Activated CD8-positive, alpha-beta memory T cell treated with anti-CD3 and anti-CD28 coated beads, Interleukin-2, amount 50 U/mL, for 1 hour (primary cell): ENCODE measurements around the gene DHCR7.

Source experiments
- DNase-seq: peaks from one replicate; pipeline ENCODE4 v3.0.0-alpha.2; 2020; ENCODE audit errors: extremely low read depth

DHCR7 gene

DNA sequence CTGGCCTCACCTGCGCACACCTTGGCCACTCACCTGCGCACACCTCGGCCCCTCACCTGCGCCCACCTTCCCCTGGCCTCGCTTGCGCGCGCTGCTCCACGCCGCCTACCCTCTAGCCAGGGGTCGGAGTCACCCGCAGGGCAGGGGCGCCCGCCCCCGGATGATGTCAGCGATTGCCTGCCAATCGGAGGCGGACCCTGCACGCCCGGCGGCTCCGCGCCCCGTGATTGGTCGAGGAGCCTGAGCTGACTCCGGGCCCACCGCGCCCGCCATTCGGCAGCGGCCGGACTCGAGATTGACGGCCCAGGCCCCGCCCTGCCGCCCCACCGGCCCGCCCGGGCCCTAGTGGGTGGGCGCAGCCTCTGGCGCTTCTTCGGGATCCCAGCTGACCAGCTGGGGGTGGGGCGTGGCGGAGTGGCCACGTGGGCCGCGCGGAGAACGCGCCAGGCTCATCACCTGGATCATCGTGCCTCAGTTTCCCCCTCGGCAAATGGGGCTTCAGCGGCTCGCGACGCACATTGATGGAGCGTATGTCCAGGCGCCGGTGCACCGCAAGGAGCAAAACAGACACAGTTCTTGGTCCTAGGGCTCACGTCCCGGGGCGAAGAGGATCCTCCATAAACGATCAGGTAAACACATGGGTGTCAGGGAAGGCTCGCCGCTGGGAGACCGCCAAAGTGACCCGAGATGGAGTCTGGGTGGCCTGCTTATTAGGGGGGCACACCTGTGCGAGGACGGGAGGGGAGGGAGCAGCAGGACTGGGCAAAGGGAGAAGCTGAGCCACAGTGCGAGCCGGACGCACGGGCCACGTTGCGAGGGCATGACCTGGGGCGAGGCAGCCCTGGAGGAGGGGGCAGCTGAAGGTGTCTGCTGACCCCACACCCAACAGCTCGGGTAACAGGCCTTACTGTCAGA lies at the start of gene DHCR7:
DHCR7 (minus strand) TSS at position 137 of the 915 bp plus-strand sequence. CDS start 3,441 bp downstream, outside the sequence.
- DNase-seq: peak; percentile 73

GRCh38 chr11:71496421-71496820 lies 48.2 kb upstream of the DHCR7 start:
- DNase-seq: no peak

GRCh38 chr11:71495286-71496230 lies 47.4 kb upstream of the DHCR7 start:
- DNase-seq: no peak

DNA sequence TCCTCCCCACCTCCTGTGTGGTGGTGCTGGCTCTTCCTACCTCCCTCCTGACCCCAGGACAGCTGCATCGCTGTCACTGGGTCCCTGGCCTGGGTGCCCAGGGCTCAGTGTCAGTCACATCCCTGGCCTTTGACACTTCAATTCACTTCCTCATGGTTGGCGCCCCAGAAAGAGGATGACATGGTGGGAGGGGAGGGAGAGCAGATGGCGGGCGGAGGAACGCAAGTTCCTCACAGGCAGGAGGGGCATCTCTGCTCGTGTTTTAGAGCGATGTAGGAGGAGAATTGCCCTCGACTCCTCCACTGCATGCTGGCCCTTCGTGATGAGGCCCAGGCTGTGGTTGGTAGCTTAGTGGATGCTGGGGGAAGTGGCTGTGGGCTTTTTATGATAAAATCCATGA lies 43.7 kb upstream of the DHCR7 start:
- DNase-seq: no peak

DNA sequence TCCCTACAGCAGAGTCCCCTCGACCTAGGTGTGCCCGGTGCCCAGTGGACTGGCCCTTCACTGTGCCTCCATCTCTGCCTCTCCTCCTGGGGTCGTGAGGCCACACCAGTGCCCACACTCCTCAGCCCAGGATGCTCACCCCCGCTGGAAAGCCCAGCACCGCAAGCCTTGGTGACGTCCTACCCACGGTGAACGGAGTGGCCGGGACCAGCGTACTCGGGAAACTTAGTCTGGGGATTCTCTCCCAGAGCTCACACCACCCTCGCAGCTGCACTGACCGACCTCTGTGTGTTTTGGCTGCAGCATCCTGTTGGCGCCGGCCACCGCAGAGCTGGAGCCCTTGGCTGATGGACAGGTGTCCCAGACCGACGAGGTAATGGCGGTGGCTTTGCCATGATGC lies 43.3 kb upstream of the DHCR7 start:
- DNase-seq: no peak

- DNase-seq: no peak
These were observed 42.7 kb upstream of the DHCR7 start for GRCh38 chr11:71490731-71491390.

- DNase-seq: no peak
These were observed 42.0 kb upstream of the DHCR7 start for GRCh38 chr11:71490044-71490730.

DNA sequence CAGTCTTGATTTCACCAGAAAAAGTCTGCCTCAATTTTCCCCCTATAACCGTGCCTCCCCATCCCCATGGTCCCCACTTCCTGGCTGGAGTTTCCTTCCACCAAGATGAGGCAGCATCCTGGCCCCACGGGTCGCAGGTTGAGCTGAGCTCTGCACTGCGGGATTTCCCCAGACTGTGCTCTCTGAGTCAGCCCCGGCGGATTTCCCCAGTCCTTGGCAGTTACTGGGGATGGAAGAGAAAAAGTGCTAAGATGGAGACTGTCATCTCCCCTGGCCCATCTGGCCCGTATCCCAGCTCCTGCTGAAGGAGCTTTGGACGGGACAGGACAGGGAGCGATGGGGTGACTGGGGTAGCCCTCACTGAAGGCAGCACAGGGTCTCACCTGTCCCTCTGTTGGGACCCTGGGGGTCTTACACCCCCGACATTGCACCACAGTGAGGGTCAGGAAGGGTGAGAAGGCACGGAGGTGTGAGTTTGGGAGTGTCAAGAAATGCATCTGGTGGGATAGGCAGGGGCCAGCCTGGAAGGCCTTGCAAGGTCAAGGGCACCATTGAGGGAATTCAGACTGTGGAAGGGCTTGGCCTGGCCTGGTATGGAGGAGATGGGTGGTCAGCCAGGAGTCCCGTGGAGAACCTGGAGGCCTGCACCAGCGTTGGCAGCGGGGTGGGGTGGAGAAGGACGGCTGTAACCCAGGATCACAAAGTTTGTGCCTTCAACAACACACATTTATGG lies 41.3 kb upstream of the DHCR7 start:
- DNase-seq: no peak

GRCh38 chr11:71488681-71489270 lies 40.6 kb upstream of the DHCR7 start:
- DNase-seq: no peak

GRCh38 chr11:71486320-71486719 lies 38.1 kb upstream of the DHCR7 start:
- DNase-seq: no peak

DNA sequence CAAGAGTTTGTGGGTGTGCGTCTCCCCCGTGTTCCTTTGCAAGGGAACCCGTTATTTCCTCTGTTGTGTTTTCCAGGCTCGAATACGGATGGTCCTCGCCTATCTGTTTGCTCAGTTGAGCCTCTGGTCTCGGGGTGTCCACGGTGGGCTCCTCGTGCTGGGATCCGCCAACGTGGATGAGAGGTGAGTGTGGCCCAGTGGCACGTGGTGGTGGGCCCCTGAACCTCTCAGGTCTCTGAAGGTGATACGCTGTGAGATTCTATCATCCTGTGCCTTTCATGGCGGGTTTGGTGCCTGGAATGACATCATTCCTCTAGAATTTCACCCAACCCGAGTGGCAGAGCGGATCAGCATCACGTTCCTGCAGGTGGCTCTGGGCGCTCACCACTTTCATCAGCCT lies 37.3 kb upstream of the DHCR7 start:
- DNase-seq: no peak

DNA sequence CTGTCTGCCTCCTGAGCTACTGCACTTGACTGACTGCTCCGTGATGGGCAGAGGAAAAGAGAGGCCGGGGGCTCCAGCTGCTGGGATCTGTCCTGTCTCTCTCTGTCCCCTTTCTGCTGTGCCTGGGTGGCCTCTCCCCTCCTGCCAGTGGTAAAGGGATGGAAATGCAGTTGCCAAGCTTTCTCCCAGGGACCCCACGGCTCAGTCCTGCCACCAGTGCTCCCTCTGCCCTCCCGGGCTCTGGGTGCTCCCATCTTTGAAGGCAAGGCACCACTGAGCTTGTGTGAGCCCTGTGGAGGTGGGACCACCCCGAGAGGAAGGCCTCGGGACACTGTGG lies 36.8 kb upstream of the DHCR7 start:
- no peak for DNase-seq

DNA sequence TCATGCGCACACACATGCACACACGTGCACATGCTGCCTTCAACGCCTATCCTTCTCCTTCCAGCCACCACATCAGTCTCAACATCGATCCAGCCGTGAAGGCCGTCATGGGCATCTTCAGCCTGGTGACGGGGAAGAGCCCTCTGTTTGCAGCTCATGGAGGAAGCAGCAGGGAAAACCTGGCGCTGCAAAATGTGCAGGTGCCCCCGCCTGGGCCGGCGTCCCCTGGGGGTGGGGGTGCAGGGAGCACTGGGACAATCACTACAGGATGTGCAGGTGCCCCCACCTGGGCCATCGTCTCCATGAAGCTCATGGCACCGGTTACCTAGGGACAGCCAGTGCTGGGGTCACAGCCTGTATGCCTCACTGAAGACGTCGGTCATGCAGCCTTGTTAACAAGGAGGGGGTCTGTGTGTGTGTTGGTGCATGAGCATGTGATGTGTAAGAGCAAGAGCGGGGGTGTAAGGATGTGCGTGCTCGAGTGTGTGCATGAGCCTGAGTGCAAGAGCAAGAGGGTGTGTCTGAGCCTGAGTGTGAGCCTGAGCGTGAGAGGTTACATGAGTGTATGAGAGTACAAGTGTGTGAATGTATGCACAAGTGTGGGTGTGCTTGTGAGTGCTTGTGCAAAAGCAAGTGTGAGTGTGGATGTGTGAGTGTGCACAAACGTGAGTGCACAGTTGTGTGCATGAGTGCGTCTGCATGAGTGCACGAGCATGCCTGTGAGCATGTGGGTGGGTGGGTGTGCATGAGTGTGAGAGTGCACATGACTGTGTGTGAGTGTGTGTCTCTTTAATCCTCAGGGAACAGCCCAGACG lies 36.3 kb upstream of the DHCR7 start:
- DNase-seq: no peak

DNA sequence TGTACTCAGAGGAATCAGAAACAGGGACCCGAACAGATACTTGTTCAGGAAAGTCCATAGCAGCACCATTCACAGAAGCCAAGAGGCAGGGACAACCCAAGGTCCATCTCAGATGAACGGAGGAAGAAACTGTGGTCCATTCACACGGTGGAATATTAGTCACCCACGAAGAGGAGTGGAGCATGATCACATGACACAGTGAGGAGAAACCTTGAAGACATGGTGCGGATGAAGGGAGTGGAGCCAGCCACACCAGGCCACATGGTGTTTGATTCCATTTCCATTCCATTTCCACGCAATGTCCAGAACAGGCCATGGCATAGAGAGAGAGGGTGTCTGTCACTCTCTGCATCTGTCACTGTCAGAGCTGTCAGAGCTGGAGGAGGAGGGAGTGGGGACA lies 35.5 kb upstream of the DHCR7 start:
- DNase-seq: no peak

- DNase-seq: no peak
These were observed 34.7 kb upstream of the DHCR7 start for GRCh38 chr11:71482746-71483364.

DNA sequence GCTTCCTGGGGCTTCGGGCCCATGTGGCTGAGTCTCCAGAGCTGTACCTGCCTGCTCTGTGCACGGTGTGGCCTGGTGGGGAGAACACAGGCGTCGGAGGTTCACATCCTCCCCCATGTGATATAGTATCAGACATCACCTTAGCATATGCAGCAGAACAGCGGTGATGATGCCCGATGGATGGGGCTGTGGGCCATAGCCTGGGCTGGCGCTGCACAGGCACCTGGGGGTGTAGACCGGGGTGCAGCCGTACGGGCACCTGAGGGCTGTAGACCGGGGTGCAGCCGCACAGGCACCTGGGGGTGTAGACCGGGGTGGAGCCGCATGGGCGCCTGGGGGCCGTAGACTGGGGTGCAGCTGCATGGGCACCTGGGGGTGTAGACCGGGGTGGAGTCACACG lies 34.0 kb upstream of the DHCR7 start:
- no peak for DNase-seq

DNA sequence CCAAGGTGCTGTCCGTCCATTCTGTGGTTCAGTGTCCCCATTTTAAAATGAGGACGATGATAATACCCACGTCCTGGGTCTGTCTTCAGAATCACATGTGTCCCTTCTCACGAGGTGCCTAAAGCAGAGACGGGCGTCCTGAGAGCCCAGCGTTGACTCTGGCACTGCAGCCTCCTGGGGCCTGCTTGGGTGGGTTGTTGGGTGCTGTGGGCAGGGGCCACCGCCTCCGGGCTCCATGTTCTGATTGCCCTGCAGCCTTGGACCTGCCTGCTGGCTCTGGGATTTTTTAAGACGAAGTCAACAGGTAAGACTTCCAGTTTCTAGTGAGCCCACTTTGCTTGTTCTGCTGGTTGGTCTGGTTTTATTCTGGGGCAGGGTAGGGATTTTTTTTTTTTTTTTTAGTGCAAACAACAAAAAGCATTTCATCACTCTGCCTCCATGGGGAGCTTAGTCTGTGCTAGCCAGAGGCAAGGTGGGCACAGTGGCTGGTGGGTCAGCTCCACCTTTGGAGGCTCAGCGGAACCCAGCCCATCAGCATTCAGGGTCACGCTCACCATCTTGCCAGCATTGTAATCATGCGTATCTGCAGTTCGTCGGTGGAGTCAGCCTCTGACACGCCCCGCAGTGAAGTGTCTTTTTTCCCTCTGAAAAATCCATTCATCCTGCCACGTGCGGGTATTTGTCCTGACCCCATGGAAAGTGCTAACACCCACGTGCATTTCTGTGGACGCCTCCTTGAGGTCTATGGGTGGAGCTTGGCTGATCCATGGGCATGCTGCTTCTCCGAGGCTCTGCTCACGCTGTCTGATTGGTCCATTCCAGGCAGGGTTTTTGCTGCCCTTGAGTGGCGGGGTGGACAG lies 33.1 kb upstream of the DHCR7 start:
- DNase-seq: no peak

- no peak for DNase-seq
These were observed 30.3 kb upstream of the DHCR7 start for GRCh38 chr11:71478528-71478840.
